T-helper 17 cell (primary cell): ENCODE measurements around the gene NXN. TPM values are rescaled to one million over a fixed set of nuclear protein-coding genes. Genes with fewer than 3 reads are reported as not detected.

Source experiments
- ATAC-seq: fragments of 150-1000 bp; cut with Tn5 transposase; 2 replicates; pipeline ENCODE4 v1.10.0; 2021; ENCODE audit warnings: mild to moderate bottlenecking, moderate library complexity
- DNase-seq, 3 donors: peaks; one replicate each; pipeline versions ENCODE4 v3.0.0 to v3.0.0-alpha.2; 2020 to 2021
- H3K9me3 ChIP-seq: one replicate; pipeline ENCODE4 v1.7.0; 2013; ENCODE audit warnings: low read length, mild to moderate bottlenecking; ENCODE audit not compliant: control insufficient read depth, poor library complexity, severe bottlenecking
- H3K27ac Mint-ChIP-seq: one replicate; pipeline ENCODE4 v1.8.0; 2022; ENCODE audit warnings: mild to moderate bottlenecking, moderate library complexity, mixed read lengths
- H3K27me3 Mint-ChIP-seq: one replicate; pipeline ENCODE4 v1.8.0; 2022; ENCODE audit warnings: mixed read lengths
- H3K36me3 Mint-ChIP-seq: one replicate; pipeline ENCODE4 v1.8.0; 2022; ENCODE audit warnings: low read depth, mixed read lengths
- H3K4me1 Mint-ChIP-seq: one replicate; pipeline ENCODE4 v1.8.0; 2022; ENCODE audit warnings: mild to moderate bottlenecking, mixed read lengths
- H3K4me3 Mint-ChIP-seq: one replicate; pipeline ENCODE4 v1.8.0; 2022; ENCODE audit warnings: mild to moderate bottlenecking, moderate library complexity, mixed read lengths
- total RNA-seq, 4 donors: library from RNA in 2 of 4; stranded (reverse) in 2 of 4; gene quantifications; one replicate each; pipeline ENCODE4 v1.2.3 and lab custom pipeline; 2022 to 2026

Gene NXN
- total RNA-seq, 2 donors from 2014 or later, result 3.3 to 4.4 TPM

- H3K9me3 ChIP-seq, result no peaks in the 10 kb centered on the region
- DNase-seq (no peak), ATAC-seq (no peak)
- Mint-ChIP-seq H3K27ac (no peak overlapping the region), H3K4me1 (no peaks in the 10 kb centered on the region), H3K36me3 (no peaks in the 10 kb centered on the region), H3K4me3 (no peak overlapping the region), H3K27me3 (peaks cover 13% of the 10 kb centered on the region)
These were observed 28.0 kb downstream of the NXN start for GRCh38 chr17:951325-952132.

- no peak overlapping the region for H3K4me3 Mint-ChIP-seq
These were observed 29.8 kb downstream of the NXN start for GRCh38 chr17:949623-950303.

GRCh38 chr17:948284-948852 lies 31.2 kb downstream of the NXN start:
- no peak overlapping the region for H3K27ac Mint-ChIP-seq
- peaks cover 2% of the 10 kb centered on the region for H3K4me1 Mint-ChIP-seq
- H3K9me3 ChIP-seq, result no peaks in the 10 kb centered on the region
- no peak overlapping the region for H3K4me3 Mint-ChIP-seq
- ATAC-seq (no peak), DNase-seq (no peak)
- H3K27me3 Mint-ChIP-seq, result peaks cover 13% of the 10 kb centered on the region
- H3K36me3 Mint-ChIP-seq, result no peaks in the 10 kb centered on the region

More at GRCh38 chr17:949623-950303, 29.8 kb downstream of the NXN start:
- DNase-seq, result no peak
- no peak overlapping the region for H3K27ac Mint-ChIP-seq
- H3K27me3 Mint-ChIP-seq, result peaks cover 13% of the 10 kb centered on the region
- no peaks in the 10 kb centered on the region for H3K9me3 ChIP-seq
- no peaks in the 10 kb centered on the region for H3K4me1 Mint-ChIP-seq
- no peaks in the 10 kb centered on the region for H3K36me3 Mint-ChIP-seq
- ATAC-seq, result no peak

- H3K27ac Mint-ChIP-seq, result no peak overlapping the region
- no peak for DNase-seq
- no peaks in the 10 kb centered on the region for H3K9me3 ChIP-seq
- ATAC-seq, result no peak
- peaks cover 2% of the 10 kb centered on the region for H3K4me1 Mint-ChIP-seq
- H3K27me3 Mint-ChIP-seq, result peaks cover 13% of the 10 kb centered on the region
- H3K4me3 Mint-ChIP-seq, result no peak overlapping the region
- no peaks in the 10 kb centered on the region for H3K36me3 Mint-ChIP-seq
These were observed 32.9 kb downstream of the NXN start for GRCh38 chr17:946510-947236.

- Mint-ChIP-seq H3K4me1 (peaks cover 2% of the 10 kb centered on the region), H3K27me3 (peaks cover 13% of the 10 kb centered on the region), H3K36me3 (no peaks in the 10 kb centered on the region), H3K4me3 (no peak overlapping the region), H3K27ac (no peak overlapping the region)
- ATAC-seq (no peak), DNase-seq (no peak)
- H3K9me3 ChIP-seq, result no peaks in the 10 kb centered on the region
These were observed 33.9 kb downstream of the NXN start for GRCh38 chr17:945672-946071.

GRCh38 chr17:944266-944826 lies 35.2 kb downstream of the NXN start:
- no peaks in the 10 kb centered on the region for H3K36me3 Mint-ChIP-seq
- peaks cover 2% of the 10 kb centered on the region for H3K4me1 Mint-ChIP-seq
- H3K27me3 Mint-ChIP-seq, result peaks cover 4% of the 10 kb centered on the region
- DNase-seq (no peak), ATAC-seq (no peak)
- no peak overlapping the region for H3K27ac Mint-ChIP-seq
- H3K9me3 ChIP-seq, result no peaks in the 10 kb centered on the region
- no peak overlapping the region for H3K4me3 Mint-ChIP-seq

GRCh38 chr17:935485-935884 lies 44.1 kb downstream of the NXN start:
- ATAC-seq (no peak), DNase-seq (no peak)
- peaks cover 21% of the 10 kb centered on the region for H3K27me3 Mint-ChIP-seq
- no peak overlapping the region for H3K4me3 Mint-ChIP-seq
- no peaks in the 10 kb centered on the region for H3K9me3 ChIP-seq
- peaks cover 2% of the 10 kb centered on the region for H3K4me1 Mint-ChIP-seq
- no peak overlapping the region for H3K27ac Mint-ChIP-seq
- H3K36me3 Mint-ChIP-seq, result no peaks in the 10 kb centered on the region

GRCh38 chr17:933312-934073 lies 46.1 kb downstream of the NXN start:
- H3K27ac Mint-ChIP-seq, result no peak overlapping the region
- H3K4me3 Mint-ChIP-seq, result no peak overlapping the region
- no peaks in the 10 kb centered on the region for H3K36me3 Mint-ChIP-seq
- H3K27me3 Mint-ChIP-seq, result peaks cover 27% of the 10 kb centered on the region
- H3K4me1 Mint-ChIP-seq, result peaks cover 4% of the 10 kb centered on the region
- DNase-seq (no peak), ATAC-seq (no peak)
- H3K9me3 ChIP-seq, result no peaks in the 10 kb centered on the region

- H3K9me3 ChIP-seq, result no peaks in the 10 kb centered on the region
- DNase-seq (no peak), ATAC-seq (no peak)
- no peak overlapping the region for H3K4me3 Mint-ChIP-seq
- H3K4me1 Mint-ChIP-seq, result peaks cover 2% of the 10 kb centered on the region
- H3K27me3 Mint-ChIP-seq, result peaks cover 36% of the 10 kb centered on the region
- peaks cover 4% of the 10 kb centered on the region for H3K36me3 Mint-ChIP-seq
- H3K27ac Mint-ChIP-seq, result no peak overlapping the region
These were observed 49.3 kb downstream of the NXN start for GRCh38 chr17:930258-930657.

- H3K36me3 Mint-ChIP-seq, result peaks cover 4% of the 10 kb centered on the region
- H3K9me3 ChIP-seq, result no peaks in the 10 kb centered on the region
- peaks cover 4% of the 10 kb centered on the region for H3K4me1 Mint-ChIP-seq
- DNase-seq (no peak), ATAC-seq (no peak)
- H3K4me3 Mint-ChIP-seq, result no peak overlapping the region
- peaks cover 42% of the 10 kb centered on the region for H3K27me3 Mint-ChIP-seq
- H3K27ac Mint-ChIP-seq, result no peak overlapping the region
These were observed 50.0 kb downstream of the NXN start for GRCh38 chr17:929586-929985.

- H3K4me3 Mint-ChIP-seq, result no peak overlapping the region
- peaks cover 4% of the 10 kb centered on the region for H3K36me3 Mint-ChIP-seq
- H3K4me1 Mint-ChIP-seq, result peaks cover 5% of the 10 kb centered on the region
- H3K27me3 Mint-ChIP-seq, result peaks cover 34% of the 10 kb centered on the region
- ATAC-seq (no peak), DNase-seq (no peak)
- no peaks in the 10 kb centered on the region for H3K9me3 ChIP-seq
- H3K27ac Mint-ChIP-seq, result no peak overlapping the region
These were observed 51.7 kb downstream of the NXN start for GRCh38 chr17:927611-928461.

GRCh38 chr17:925817-926216 lies 53.8 kb downstream of the NXN start:
- no peak for DNase-seq

More at GRCh38 chr17:925817-926216, 53.8 kb downstream of the NXN start:
- H3K4me1 Mint-ChIP-seq, result peaks cover 5% of the 10 kb centered on the region
- H3K27ac Mint-ChIP-seq, result no peak overlapping the region
- no peak for ATAC-seq
- no peaks in the 10 kb centered on the region for H3K9me3 ChIP-seq
- H3K4me3 Mint-ChIP-seq, result no peak overlapping the region
- H3K36me3 Mint-ChIP-seq, result peaks cover 6% of the 10 kb centered on the region
- peaks cover 46% of the 10 kb centered on the region for H3K27me3 Mint-ChIP-seq
